IMR-90 (cell line): ENCODE data around the gene GPATCH8. TPM values are rescaled to one million over a fixed set of nuclear protein-coding genes. Genes with fewer than 3 reads are reported as not detected.

Source experiments
- ATAC-seq: fragments of 200-7000 bp; cut with Tn5 transposase; 2 replicates; pipeline ENCODE4 v1.9.1; 2020; ENCODE audit warnings: low read depth, mild to moderate bottlenecking, moderate library complexity
- BruUV-seq: library from RNA; stranded (reverse); fragments of 400-500 nt; replicated peaks from 2 replicates; lab custom pipeline; 2021; lab: Mats Ljungman, UMichigan
- CTCF ChIA-PET: fragments of 300-600 bp; formaldehyde crosslinking; extraction: SDS; loops from one replicate; lab custom pipeline; 2021; ENCODE audit warnings: antibody characterized with exemption; lab: Yijun Ruan, JAX
- POLR2A ChIA-PET: fragments of 300-600 bp; sonication (Branson Sonifier 250); formaldehyde crosslinking; loops from one replicate; lab custom pipeline; 2022; ENCODE audit warnings: antibody characterized with exemption; ENCODE audit not compliant: unreplicated experiment; lab: Charles Lee
- DNase-seq: peaks from one replicate; pipeline ENCODE4 v3.0.0; 2013
- H2AFZ ChIP-seq: replicated peaks from 2 replicates; pipeline ENCODE3; 2013; ENCODE audit warnings: low read length, mild to moderate bottlenecking; ENCODE audit not compliant: poor library complexity
- H2AK5ac ChIP-seq: 2 replicates; pipeline ENCODE4 v1.6.1; 2013; ENCODE audit warnings: low read depth, low read length, inconsistent platforms
- H2AK9ac ChIP-seq: replicated peaks from 2 replicates; pipeline ENCODE3; 2013; ENCODE audit warnings: mild to moderate bottlenecking, low read depth, low read length, moderate library complexity; ENCODE audit not compliant: poor library complexity
- H2BK120ac ChIP-seq: 2 replicates; pipeline ENCODE4 v1.6.1; 2013; ENCODE audit warnings: low read depth, low read length, inconsistent platforms
- H2BK15ac ChIP-seq: 3 replicates; pipeline ENCODE4 v1.6.1; 2013; ENCODE audit warnings: low read depth, low read length, inconsistent platforms
- H2BK20ac ChIP-seq: 2 replicates; pipeline ENCODE4 v1.6.1; 2013; ENCODE audit warnings: low read depth, mild to moderate bottlenecking, inconsistent platforms, low read length, moderate library complexity
- H2BK5ac ChIP-seq: 2 replicates; pipeline ENCODE4 v1.6.1; 2013; ENCODE audit warnings: mild to moderate bottlenecking, low read depth, low read length, inconsistent platforms; ENCODE audit not compliant: poor library complexity, severe bottlenecking
- H3K14ac ChIP-seq: replicated peaks from 2 replicates; pipeline ENCODE4 v1.6.1; 2013; ENCODE audit warnings: low read depth, low read length, inconsistent platforms
- H3K18ac ChIP-seq: 2 replicates; pipeline ENCODE4 v1.6.1; 2013; ENCODE audit warnings: low read depth, low read length, control low read depth
- H3K23ac ChIP-seq: 2 replicates; pipeline ENCODE4 v1.6.1; 2013; ENCODE audit warnings: low read depth, low read length, inconsistent platforms
- H3K27ac ChIP-seq: 2 replicates; pipeline ENCODE4 v1.5.1; 2013; ENCODE audit warnings: mild to moderate bottlenecking, control low read depth, low read length; ENCODE audit not compliant: insufficient read depth
- H3K27me3 ChIP-seq: 2 replicates; pipeline ENCODE4 v1.6.1; 2013; ENCODE audit warnings: low read length; ENCODE audit not compliant: control insufficient read depth, insufficient read depth
- H3K36me3 ChIP-seq: 2 replicates; pipeline ENCODE4 v1.6.1; 2013; ENCODE audit warnings: low read length, mixed read lengths; ENCODE audit not compliant: control insufficient read depth, insufficient read depth
- H3K4ac ChIP-seq: 2 replicates; pipeline ENCODE4 v1.6.1; 2013; ENCODE audit warnings: low read depth, low read length, inconsistent platforms
- H3K4me1 ChIP-seq: 2 replicates; pipeline ENCODE4 v1.6.1; 2013; ENCODE audit warnings: low read length, mixed read lengths; ENCODE audit not compliant: control insufficient read depth, insufficient read depth
- H3K4me2 ChIP-seq: 2 replicates; pipeline ENCODE4 v1.6.1; 2013; ENCODE audit warnings: low read depth, mild to moderate bottlenecking, control low read depth, low read length, moderate library complexity
- H3K4me3 ChIP-seq: 2 replicates; pipeline ENCODE4 v1.5.1; 2013; ENCODE audit warnings: low read depth, mild to moderate bottlenecking, control low read depth, low read length, moderate library complexity; ENCODE audit not compliant: insufficient read depth
- H3K56ac ChIP-seq: 2 replicates; pipeline ENCODE4 v1.6.1; 2013; ENCODE audit warnings: low read length, inconsistent platforms; ENCODE audit not compliant: insufficient read depth; ENCODE audit errors: extremely low read depth
- H3K79me1 ChIP-seq, 2 experiments: 2 replicates each; pipeline ENCODE4 v1.6.1; 2013; ENCODE audit warnings: low read length in 2 of 2, inconsistent platforms in 1 of 2, low read depth in 1 of 2
- H3K9ac ChIP-seq: 2 replicates; pipeline ENCODE4 v1.6.1; 2013; ENCODE audit warnings: low read depth, low read length, control low read depth
- H3K9me1 ChIP-seq: 2 replicates; pipeline ENCODE4 v1.6.1; 2013; ENCODE audit warnings: low read length, inconsistent platforms; ENCODE audit not compliant: insufficient read depth
- H3K9me3 ChIP-seq: 2 replicates; pipeline ENCODE4 v1.6.1; 2013; ENCODE audit warnings: low read length; ENCODE audit not compliant: control insufficient read depth, insufficient read depth
- H4K20me1 ChIP-seq: 2 replicates; pipeline ENCODE4 v1.6.1; 2013; ENCODE audit warnings: low read length, inconsistent platforms; ENCODE audit not compliant: insufficient read depth
- H4K5ac ChIP-seq: 2 replicates; pipeline ENCODE4 v1.6.1; 2013; ENCODE audit warnings: mild to moderate bottlenecking, low read depth, low read length, control low read depth
- H4K8ac ChIP-seq, 2 experiments: 2 replicates each; pipeline ENCODE4 v1.6.1; 2013; ENCODE audit warnings: low read depth in 2 of 2, low read length in 2 of 2, control low read depth in 1 of 2, inconsistent platforms in 1 of 2
- H4K91ac ChIP-seq: 2 replicates; pipeline ENCODE4 v1.6.1; 2013; ENCODE audit warnings: low read depth, low read length, inconsistent platforms; ENCODE audit not compliant: insufficient read depth
- BHLHE40 ChIP-seq: fragments of 150-350 bp; IDR thresholded peaks from 2 replicates; pipeline ENCODE4 v1.6.1; 2016; ENCODE audit warnings: mild to moderate bottlenecking, low read depth, low read length
- CEBPB ChIP-seq: IDR thresholded peaks from 2 replicates; pipeline ENCODE4 v1.6.1; 2012; ENCODE audit warnings: low read depth, low read length, improper control_type of control experiment
- CHD1 ChIP-seq: IDR thresholded peaks from 2 replicates; pipeline ENCODE4 v1.6.1; 2012; ENCODE audit warnings: low read depth, low read length, improper control_type of control experiment
- CTCF ChIP-seq: conservative IDR thresholded peaks from 2 replicates; pipeline ENCODE4 v1.5.1; 2012; ENCODE audit warnings: mild to moderate bottlenecking, low read depth, low read length, improper control_type of control experiment
- ELK1 ChIP-seq: fragments of 150-350 bp; IDR thresholded peaks from 2 replicates; pipeline ENCODE4 v1.6.1; 2016; ENCODE audit warnings: low read depth, mild to moderate bottlenecking, low read length, moderate library complexity, borderline replicate concordance
- FOS ChIP-seq: fragments of 150-350 bp; IDR thresholded peaks from 2 replicates; pipeline ENCODE4 v1.6.1; 2016; ENCODE audit warnings: low read depth, low read length
- MAFK ChIP-seq: IDR thresholded peaks from 2 replicates; pipeline ENCODE4 v1.6.1; 2012; ENCODE audit warnings: low read depth, low read length, improper control_type of control experiment
- MAZ ChIP-seq: IDR thresholded peaks from 2 replicates; pipeline ENCODE4 v1.6.1; 2012; ENCODE audit warnings: low read depth, mild to moderate bottlenecking, low read length, improper control_type of control experiment, moderate library complexity, borderline replicate concordance
- MXI1 ChIP-seq: IDR thresholded peaks from 2 replicates; pipeline ENCODE4 v1.6.1; 2012; ENCODE audit warnings: low read depth, mild to moderate bottlenecking, low read length, moderate library complexity, borderline replicate concordance
- NFE2L2 ChIP-seq: fragments of 150-350 bp; IDR thresholded peaks from 2 replicates; pipeline ENCODE4 v1.6.1; 2016; ENCODE audit warnings: low read depth, mild to moderate bottlenecking, low read length
- POLR2A ChIP-seq: IDR thresholded peaks from 2 replicates; pipeline ENCODE4 v1.6.1; 2012; ENCODE audit warnings: mild to moderate bottlenecking, low read depth, low read length
- RAD21 ChIP-seq: IDR thresholded peaks from 2 replicates; pipeline ENCODE4 v1.6.1; 2012; ENCODE audit warnings: low read length, improper control_type of control experiment
- RCOR1 ChIP-seq: IDR thresholded peaks from 2 replicates; pipeline ENCODE4 v1.6.1; 2012; ENCODE audit warnings: mild to moderate bottlenecking, low read length, improper control_type of control experiment; ENCODE audit not compliant: insufficient replicate concordance
- RFX5 ChIP-seq: IDR thresholded peaks from 2 replicates; pipeline ENCODE4 v1.8.0; 2012; ENCODE audit warnings: low read depth, mild to moderate bottlenecking, low read length, moderate library complexity
- SMC3 ChIP-seq: fragments of 150-350 bp; IDR thresholded peaks from 2 replicates; pipeline ENCODE4 v1.6.1; 2016; ENCODE audit warnings: low read depth, mild to moderate bottlenecking, antibody characterized with exemption, low read length, moderate library complexity
- USF2 ChIP-seq: fragments of 150-350 bp; IDR thresholded peaks from 2 replicates; pipeline ENCODE4 v1.6.1; 2017; ENCODE audit warnings: mild to moderate bottlenecking, antibody characterized with exemption, low read length, low read depth
- WGBS, 2 experiments: methylation state at CpG; one replicate each; pipeline versions ENCODE4 v1.1.5 to v1.1.7; 2013; ENCODE audit warnings: missing lambda C conversion rate in 2 of 2; ENCODE audit not compliant: insufficient read length in 1 of 2; ENCODE audit errors: extremely low coverage in 2 of 2; 5-methylcytosine and 5-hydroxymethylcytosine counted together
- dilution Hi-C: fragments of 300-500 bp; cut with HindIII; formaldehyde crosslinking; loops from one replicate; pipeline ENCODE4 v1.14.3; 2018; ENCODE audit warnings: low sequenced_read_pairs; ENCODE audit not compliant: unreplicated experiment
- in situ Hi-C: fragments of 300-500 bp; cut with MboI; formaldehyde crosslinking; loops from 3 replicates; pipeline ENCODE4 v1.14.3; 2019; ENCODE audit warnings: low sequenced_read_pairs, inconsistent platforms, mixed read lengths
- intact Hi-C: fragments of 100-400 bp; cut with micrococcal nuclease; formaldehyde crosslinking; loops from 2 replicates; pipeline ENCODE4 v1.10.0; 2022
- polyA plus RNA-seq, 3 experiments: library from polyadenylated mRNA; depleted of rRNA; stranded (reverse); fragments of >200 nt; gene quantifications; 2 replicates each; pipeline ENCODE4 v1.2.3, GENCODE V29; 2012; ENCODE audit warnings: low replicate concordance in 1 of 3
- total RNA-seq: library from RNA; depleted of rRNA; stranded (reverse); fragments of >200 nt; gene quantifications from 2 replicates; pipeline ENCODE4 v1.2.3, GENCODE V29; 2012

The GPATCH8 gene
- total and polyA plus RNA-seq, 2 of the 4 experiments (the other 2 are of a cell fraction): 8.8 to 13.2 TPM

- Histone ChIP-seq H4K8ac (no peak overlapping the region), H3K36me3 (no peaks in the 10 kb centered on the region), H3K23ac (no peak overlapping the region), H2AK9ac (peak overlapping the region; percentile 85), H3K14ac (no peak overlapping the region), H3K9me3 (no peaks in the 10 kb centered on the region), H3K4me3 (no peak overlapping the region), H2BK120ac (no peak overlapping the region), H3K4me1 (peaks cover 2% of the 10 kb centered on the region; the same call in 1 of the 2 replicates), H3K9me1 (0 out of 2 replicates have a peak, but pooled peaks cover 5% of the 10 kb centered on the region), H2AFZ (peak overlapping the region; percentile 69), H3K27me3 (peaks cover 22% of the 10 kb centered on the region), H3K4me2 (no peak overlapping the region), H3K56ac (no peak overlapping the region), H4K91ac (no peak overlapping the region), H2BK15ac (no peak overlapping the region), H4K20me1 (no peaks in the 10 kb centered on the region), H3K18ac (no peak overlapping the region), H3K79me1 (no peaks in the 10 kb centered on the region), H3K9ac (no peak overlapping the region), H4K5ac (no peak overlapping the region), H3K27ac (no peak overlapping the region), H2BK20ac (no peak overlapping the region), H3K4ac (no peak overlapping the region), H2BK5ac (no peak overlapping the region), H2AK5ac (no peak overlapping the region)
- TF ChIP-seq BHLHE40 (no peak), USF2 (no peak), CHD1 (no peak), NFE2L2 (no peak), MAZ (no peak), CEBPB (no peak), CTCF (no peak), POLR2A (no peak), MXI1 (no peak), RCOR1 (no peak), RAD21 (no peak), ELK1 (no peak), RFX5 (no peak), FOS (no peak), MAFK (no peak), SMC3 (no peak)
- BruUV-seq: no TSS peak
- ATAC-seq (no peak), DNase-seq (no peak)
- 80% methylated on average over 1 of the region's 14 CpGs; no CpG with 5 or more reads in 1 of the 2 experiments for WGBS, 2 experiments
- dilution Hi-C loops: no loop called here
- ChIA-PET POLR2A (no interaction called here), CTCF (interaction anchor here (0.9 kb wide), 1 partner anchor 12 kb away, joined by 3 read pairs; no protein-coding TSS in a partner anchor)
- intact Hi-C loops: no loop called here
- in situ Hi-C loops: no loop called here
Observed at GRCh38 chr17:44378171-44378705, 125.0 kb downstream of the GPATCH8 start.
